AG04450 (cell line): Measurements from ENCODE around the gene LYRM9. TPM values are rescaled to one million over a fixed set of nuclear protein-coding genes. Genes with fewer than 3 reads are reported as not detected.

Experiments used
- CTCF ChIA-PET: fragments of 300-600, 350-600 bp; formaldehyde crosslinking; extraction: SDS; loops from one replicate; lab custom pipeline; 2022; ENCODE audit warnings: antibody characterized with exemption, inconsistent platforms; lab: Charles Lee
- POLR2A ChIA-PET: fragments of 350-600 bp; formaldehyde crosslinking; extraction: SDS; loops from one replicate; lab custom pipeline; 2021; ENCODE audit warnings: antibody characterized with exemption, inconsistent platforms; lab: Yijun Ruan, JAX
- DNase-seq: peaks from one replicate; pipeline ENCODE4 v3.0.0-alpha.2; 2011; ENCODE audit warnings: low read depth, low spot score
- H3K27ac ChIP-seq: one replicate; pipeline ENCODE4 v1.5.1; 2012; ENCODE audit warnings: low read depth, low read length, control low read depth
- H3K27me3 ChIP-seq: one replicate; pipeline ENCODE4 v1.6.0; 2012; ENCODE audit warnings: low read length; ENCODE audit not compliant: control insufficient read depth, insufficient read depth
- H3K4me3 ChIP-seq: 2 replicates; pipeline ENCODE4 v1.5.1; 2011; ENCODE audit warnings: mild to moderate bottlenecking, low read depth, low read length, control low read depth
- H3K9me3 ChIP-seq: 2 replicates; pipeline ENCODE4 v1.5.1; 2012; ENCODE audit warnings: low read length; ENCODE audit not compliant: control insufficient read depth, insufficient read depth
- polyA plus RNA-seq: library from polyadenylated mRNA; depleted of rRNA; stranded (reverse); fragments of >200 nt; gene quantifications from 2 replicates; pipeline ENCODE4 v1.2.3, GENCODE V29; 2011
- TF ChIP-seq, protein P1 (sequence below): IDR thresholded peaks from 2 replicates; pipeline ENCODE4 v1.5.1; 2011; ENCODE audit warnings: low read depth, low read length, control low read depth, inconsistent platforms

Gene LYRM9
- polyA plus RNA-seq, 1 experiment: 4.9 TPM

DNA sequence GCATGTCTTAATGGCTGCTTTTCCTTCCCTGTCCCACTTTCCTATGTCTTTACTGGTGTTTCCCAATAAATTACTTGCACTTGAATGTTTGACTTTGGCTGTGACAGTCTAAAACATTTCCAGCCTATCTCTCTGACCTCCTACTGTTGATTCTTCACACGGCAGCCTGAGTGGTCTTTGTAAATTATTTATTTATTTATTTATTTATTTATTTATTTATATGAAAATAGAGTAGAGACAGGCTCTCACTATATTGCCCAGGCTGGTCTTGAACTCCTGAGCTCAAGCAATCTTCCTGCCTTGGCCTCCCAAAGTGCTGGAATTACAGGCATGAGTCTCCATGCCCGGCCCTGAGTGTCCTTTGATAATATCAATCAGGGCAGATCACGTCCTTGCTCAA is 28.4 kb upstream of the LYRM9 start:
- Histone ChIP-seq H3K9me3 (no peaks in the 10 kb centered on the region), H3K4me3 (no peak overlapping the region), H3K27me3 (no peaks in the 10 kb centered on the region), H3K27ac (no peak overlapping the region)
- no peak for DNase-seq
- POLR2A ChIA-PET: no interaction called here
- CTCF ChIA-PET: no interaction called here
- TF ChIP-seq, protein P1, sequence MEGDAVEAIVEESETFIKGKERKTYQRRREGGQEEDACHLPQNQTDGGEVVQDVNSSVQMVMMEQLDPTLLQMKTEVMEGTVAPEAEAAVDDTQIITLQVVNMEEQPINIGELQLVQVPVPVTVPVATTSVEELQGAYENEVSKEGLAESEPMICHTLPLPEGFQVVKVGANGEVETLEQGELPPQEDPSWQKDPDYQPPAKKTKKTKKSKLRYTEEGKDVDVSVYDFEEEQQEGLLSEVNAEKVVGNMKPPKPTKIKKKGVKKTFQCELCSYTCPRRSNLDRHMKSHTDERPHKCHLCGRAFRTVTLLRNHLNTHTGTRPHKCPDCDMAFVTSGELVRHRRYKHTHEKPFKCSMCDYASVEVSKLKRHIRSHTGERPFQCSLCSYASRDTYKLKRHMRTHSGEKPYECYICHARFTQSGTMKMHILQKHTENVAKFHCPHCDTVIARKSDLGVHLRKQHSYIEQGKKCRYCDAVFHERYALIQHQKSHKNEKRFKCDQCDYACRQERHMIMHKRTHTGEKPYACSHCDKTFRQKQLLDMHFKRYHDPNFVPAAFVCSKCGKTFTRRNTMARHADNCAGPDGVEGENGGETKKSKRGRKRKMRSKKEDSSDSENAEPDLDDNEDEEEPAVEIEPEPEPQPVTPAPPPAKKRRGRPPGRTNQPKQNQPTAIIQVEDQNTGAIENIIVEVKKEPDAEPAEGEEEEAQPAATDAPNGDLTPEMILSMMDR: no peak

- no peak for DNase-seq
- ChIA-PET POLR2A (no interaction called here), CTCF (no interaction called here)
- Histone ChIP-seq H3K27ac (no peak overlapping the region), H3K27me3 (no peaks in the 10 kb centered on the region), H3K4me3 (no peak overlapping the region), H3K9me3 (no peaks in the 10 kb centered on the region)
- TF ChIP-seq, protein P1: no peak
Observed at GRCh38 chr17:27921077-27921476, 27.9 kb upstream of the LYRM9 start.

GRCh38 chr17:27920569-27920968 is 27.4 kb upstream of the LYRM9 start:
- H3K27ac ChIP-seq: no peak overlapping the region
- CTCF ChIA-PET: no interaction called here

DNA sequence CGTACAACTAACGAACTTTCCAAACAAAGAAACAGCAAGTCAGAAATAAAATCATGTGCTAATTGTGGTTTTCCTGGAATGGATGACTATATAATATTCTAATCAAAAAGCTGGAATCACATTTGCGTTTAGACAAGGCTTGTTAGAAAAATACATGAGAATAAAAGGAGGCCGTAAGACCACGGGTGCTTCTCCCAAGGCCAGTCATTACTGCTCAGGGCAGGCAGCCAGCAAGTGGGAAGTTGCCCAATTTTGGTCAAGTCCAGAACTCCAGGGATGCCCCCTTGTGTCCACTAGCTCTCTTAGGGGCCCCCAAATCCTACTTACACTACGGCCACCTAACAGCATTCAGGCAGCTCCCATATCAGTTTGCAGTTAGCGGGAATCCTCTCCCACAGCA is 25.9 kb upstream of the LYRM9 start:
- TF ChIP-seq, protein P1: no peak
- H3K27me3 ChIP-seq: peaks cover 2% of the 10 kb centered on the region
- ChIA-PET CTCF (no interaction called here), POLR2A (no interaction called here)
- no peak for DNase-seq
- no peaks in the 10 kb centered on the region for H3K9me3 ChIP-seq
- H3K27ac ChIP-seq: no peak overlapping the region
- H3K4me3 ChIP-seq: no peak overlapping the region

More at GRCh38 chr17:27920569-27920968, 27.4 kb upstream of the LYRM9 start:
- POLR2A ChIA-PET: no interaction called here
- Histone ChIP-seq H3K9me3 (no peaks in the 10 kb centered on the region), H3K4me3 (no peak overlapping the region), H3K27me3 (no peaks in the 10 kb centered on the region)
- TF ChIP-seq, protein P1: no peak
- no peak for DNase-seq

DNA sequence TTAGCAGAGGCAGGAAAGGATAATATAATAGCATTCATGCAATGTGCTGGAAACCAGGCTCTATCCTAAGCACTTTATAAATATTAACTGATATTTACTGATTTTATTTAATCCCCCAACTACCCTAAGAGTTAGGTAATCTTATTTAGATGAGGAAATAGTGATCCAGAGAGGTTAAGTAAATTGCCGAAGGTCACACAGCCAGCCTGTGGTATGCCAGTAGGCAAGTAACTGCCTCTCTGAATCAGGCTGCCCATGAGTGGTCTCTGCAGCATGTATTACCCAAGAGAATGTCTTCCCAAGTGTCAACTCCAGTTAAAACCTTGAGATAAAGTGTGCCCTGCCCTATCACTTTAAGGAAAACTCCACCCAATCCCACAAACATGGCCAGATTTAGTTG is 25.3 kb upstream of the LYRM9 start:
- H3K9me3 ChIP-seq: no peaks in the 10 kb centered on the region
- H3K27me3 ChIP-seq: peaks cover 2% of the 10 kb centered on the region
- H3K4me3 ChIP-seq: no peak overlapping the region
- ChIA-PET CTCF (no interaction called here), POLR2A (no interaction called here)
- TF ChIP-seq, protein P1: no peak
- no peak overlapping the region for H3K27ac ChIP-seq
- no peak for DNase-seq
